LNCAP (cell line): ENCODE data around the gene JAG2.

Experiments used
- CTCF ChIP-seq: fragments of 450-650 bp; IDR thresholded peaks from 2 replicates; pipeline ENCODE4 v1.5.1; 2017; ENCODE audit warnings: mild to moderate bottlenecking

Gene JAG2

GRCh38 chr14:105144666-105145380, 23.8 kb downstream of the JAG2 start:
- no peak for TF ChIP-seq CTCF

DNA sequence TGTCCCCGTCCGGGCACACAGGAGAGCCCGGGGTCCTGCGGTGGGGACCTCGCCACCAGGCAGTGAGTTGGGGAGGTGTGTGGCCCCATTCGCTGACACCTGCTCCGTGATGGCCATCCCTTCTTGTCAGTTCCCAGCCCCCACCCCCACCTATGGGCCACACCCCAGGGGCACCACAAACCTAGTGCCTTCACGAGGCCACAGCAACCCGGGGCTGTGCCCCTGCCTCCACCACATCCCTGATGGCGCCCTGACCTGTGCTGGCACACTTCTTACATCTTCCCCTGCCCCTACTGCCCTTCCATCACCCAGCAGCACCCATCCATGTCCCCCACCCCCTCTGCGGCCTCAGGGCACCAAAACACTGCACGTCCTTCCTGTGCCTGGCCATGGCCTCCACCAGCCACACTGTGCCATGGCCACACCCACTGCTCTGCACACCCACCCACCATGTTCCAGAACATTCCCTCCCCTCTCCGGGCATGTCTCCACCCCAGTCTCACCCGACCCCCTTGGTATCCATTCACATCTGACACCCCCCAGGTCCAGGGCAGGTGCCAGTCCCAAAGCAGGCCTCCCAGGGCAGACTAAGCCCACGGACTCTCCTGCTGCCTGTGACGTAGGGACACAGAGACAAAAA, 24.4 kb downstream of the JAG2 start:
- no peak for TF ChIP-seq CTCF

- TF ChIP-seq CTCF = no peak
Measured at GRCh38 chr14:105143451-105144025, 25.0 kb downstream of the JAG2 start.

DNA sequence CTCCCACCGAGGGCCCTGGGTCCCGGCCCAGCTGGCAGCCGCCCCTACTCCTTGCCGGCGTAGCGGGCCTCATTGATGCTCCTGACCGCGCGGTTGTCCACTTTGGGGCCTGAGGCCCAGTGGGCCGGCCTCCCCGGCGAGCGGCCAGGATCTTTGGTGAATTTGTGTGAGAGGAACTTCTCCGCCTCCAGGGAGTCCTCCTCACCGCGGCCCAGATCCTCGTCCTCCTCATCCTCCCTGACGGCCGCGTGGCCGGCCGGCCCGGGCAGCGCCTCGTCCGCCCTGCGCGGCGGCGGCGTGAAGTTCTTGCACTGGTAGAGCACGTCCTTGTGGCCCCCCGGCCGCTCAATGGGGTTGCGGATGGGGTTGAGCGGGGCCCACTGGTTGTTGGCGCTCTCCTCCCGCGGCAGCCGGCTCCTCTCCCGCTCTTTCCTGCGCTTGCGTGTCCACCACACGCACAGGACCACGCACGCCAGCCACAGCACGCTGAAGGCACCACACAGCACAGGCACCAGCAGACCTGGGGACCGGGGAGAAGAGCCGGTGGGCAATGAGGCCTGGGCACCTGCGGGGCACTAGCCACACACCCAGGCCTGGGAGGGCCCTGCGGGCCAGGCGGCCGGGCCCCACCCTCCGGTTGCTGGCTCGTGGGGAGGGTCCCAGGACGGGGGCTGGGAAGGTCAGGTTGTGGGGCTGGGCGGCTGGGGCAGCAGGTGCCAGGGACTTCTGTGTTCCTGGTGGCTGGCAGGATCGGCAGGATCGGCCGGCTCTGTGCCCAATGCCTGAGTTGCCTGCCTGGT, 25.7 kb downstream of the JAG2 start:
- TF ChIP-seq CTCF = no peak

GRCh38 chr14:105141486-105142281, 26.9 kb downstream of the JAG2 start:
- TF ChIP-seq CTCF = no peak

DNA sequence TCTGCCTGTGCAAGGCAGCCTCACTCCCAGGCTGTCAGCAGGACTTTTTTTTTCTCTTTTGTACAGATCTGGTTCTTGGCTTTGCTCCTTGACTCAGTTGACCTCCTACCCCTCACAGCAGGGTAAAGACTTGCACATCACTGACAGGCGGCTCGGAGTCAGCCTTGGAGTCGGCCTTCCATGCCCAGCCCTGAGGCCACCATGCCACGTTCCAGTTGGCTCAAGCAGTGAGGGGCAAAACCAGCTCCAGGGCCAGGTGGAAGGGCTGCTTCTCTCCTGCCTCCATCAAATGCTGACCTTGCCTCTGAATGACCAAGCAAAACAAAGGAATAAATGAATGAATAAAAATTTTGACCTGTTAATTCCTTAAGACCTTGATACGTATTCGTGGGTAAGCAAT, 27.6 kb downstream of the JAG2 start:
- no peak for TF ChIP-seq CTCF

DNA sequence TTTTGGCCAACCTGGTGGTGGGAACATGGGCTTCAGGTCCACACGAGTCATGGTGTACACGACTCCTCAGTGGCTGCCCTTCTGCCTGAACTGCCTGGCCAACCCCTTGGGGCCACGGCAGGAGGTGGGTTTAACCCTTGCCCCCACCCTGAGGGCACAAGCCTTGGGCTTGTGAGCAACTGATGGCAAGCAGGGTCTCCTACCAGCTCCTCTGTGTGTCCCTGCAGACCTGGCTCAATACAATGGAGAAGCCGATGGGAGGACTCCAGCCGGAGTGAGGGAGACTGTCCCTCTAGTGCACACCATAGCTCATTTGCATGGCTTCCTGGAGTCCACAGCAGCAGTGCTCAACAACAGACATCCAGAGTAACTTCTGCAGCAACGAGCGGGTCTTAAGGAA, 28.0 kb downstream of the JAG2 start:
- TF ChIP-seq CTCF = no peak
